ENCODE results near the gene ERP44.

DNA sequence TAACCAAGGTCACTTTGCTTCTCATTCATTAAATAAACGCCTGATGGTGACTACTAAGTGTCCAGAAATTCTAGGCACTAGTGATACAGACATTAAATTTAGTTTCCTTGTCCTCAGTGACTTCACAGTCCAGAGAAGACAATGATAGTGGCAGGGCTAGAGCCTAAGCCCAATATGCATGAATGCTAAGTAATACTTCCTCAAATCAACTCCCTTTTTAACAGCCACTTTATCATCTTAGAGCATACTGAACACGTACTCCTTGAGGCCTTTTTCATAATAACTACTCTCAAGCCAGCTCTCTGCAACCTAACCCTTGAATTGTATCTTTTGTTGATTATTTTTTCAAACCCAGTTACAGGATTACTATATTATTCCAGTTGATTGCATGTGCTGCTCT lies 118.2 kb downstream of the ERP44 start:
- no peak for TF ChIP-seq POLR2A (IDR thresholded peaks at IDR 0.05; ENCODE audit: low read depth, low read length)
- TF ChIP-seq POLR2AphosphoS5 (IDR thresholded peaks at IDR 0.05; ENCODE audit: low read depth, low read length) = no peak
- TF ChIP-seq TAF1 (IDR thresholded peaks at IDR 0.05; ENCODE audit: borderline replicate concordance, low read depth, low read length) = no peak
